ENCODE data around the gene INAFM2.

Gene INAFM2

GRCh38 chr15:40337597-40337996 is 14.1 kb downstream of the INAFM2 start:
- Histone ChIP-seq H3K9ac (ENCODE audit: low read length in 2 of 2) (peak overlapping the region; percentile 95 to 97), H3K27ac (ENCODE audit: low read length) (peak overlapping the region; percentile 99), H3K27me3 (ENCODE audit: control insufficient read depth in 1 of 2, insufficient read depth in 2 of 2, low read length in 2 of 2) (no peaks in the 10 kb centered on the region), H3K4me1 (ENCODE audit: control insufficient read depth, insufficient read depth, low read length) (peaks cover 95% of the 10 kb centered on the region), H3K9me3 (ENCODE audit: control insufficient read depth in 2 of 2, low read length in 2 of 2) (no peaks in the 10 kb centered on the region), H3K4me3 (ENCODE audit: low read length in 2 of 2) (peak overlapping the region; percentile 67 to 80), H3K36me3 (ENCODE audit: control insufficient read depth in 2 of 2, insufficient read depth in 2 of 2, low read length in 2 of 2) (peaks cover 9 to 12% of the 10 kb centered on the region in 2 donors)

DNA sequence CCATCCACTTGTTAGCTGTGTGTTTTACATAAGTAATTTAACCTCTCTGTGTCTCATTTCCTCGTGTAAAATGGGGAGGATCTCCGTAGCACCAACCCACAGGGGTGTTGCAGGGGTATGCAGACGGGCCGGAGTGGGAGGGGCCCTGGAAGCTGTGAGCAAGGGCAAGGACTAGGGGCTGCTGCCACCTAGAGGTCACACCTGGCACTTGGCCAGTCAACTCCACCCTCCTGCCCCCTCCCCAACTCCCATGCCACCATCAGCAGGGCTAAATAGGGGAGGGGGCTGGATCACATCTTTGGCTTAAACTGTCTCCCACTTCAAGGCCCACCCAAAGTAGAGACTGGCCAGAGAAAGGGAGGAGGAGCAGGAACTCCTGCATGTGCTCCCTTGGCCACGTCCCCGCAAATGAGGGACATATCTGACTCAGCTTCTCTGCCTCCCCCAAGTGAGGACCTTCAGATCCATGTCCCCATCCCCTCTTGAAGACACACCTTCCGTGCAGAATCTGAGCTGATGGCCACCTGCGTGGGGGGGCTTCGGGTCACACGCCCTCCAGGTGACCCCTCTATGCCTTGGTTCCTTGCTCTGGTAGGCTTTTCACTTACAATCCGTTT is 14.7 kb downstream of the INAFM2 start:
- Histone ChIP-seq H3K4me1 (ENCODE audit: control insufficient read depth, insufficient read depth, low read length) (peaks cover 95% of the 10 kb centered on the region), H3K4me3 (ENCODE audit: low read length in 2 of 2) (peak overlapping the region; percentile 67 to 80), H3K9ac (ENCODE audit: low read length in 2 of 2) (peak overlapping the region; percentile 95 to 97), H3K27me3 (ENCODE audit: control insufficient read depth in 1 of 2, insufficient read depth in 2 of 2, low read length in 2 of 2) (no peaks in the 10 kb centered on the region), H3K9me3 (ENCODE audit: control insufficient read depth in 2 of 2, low read length in 2 of 2) (no peaks in the 10 kb centered on the region), H3K27ac (ENCODE audit: low read length) (peak overlapping the region; percentile 99), H3K36me3 (ENCODE audit: control insufficient read depth in 2 of 2, insufficient read depth in 2 of 2, low read length in 2 of 2) (peaks cover 9 to 12% of the 10 kb centered on the region in 2 donors)

- no peaks in the 10 kb centered on the region for H3K9me3 ChIP-seq (ENCODE audit: control insufficient read depth in 2 of 2, low read length in 2 of 2)
- H3K4me3 ChIP-seq (ENCODE audit: low read length in 2 of 2): peak overlapping the region; percentile 67 to 80
- H3K27me3 ChIP-seq (ENCODE audit: control insufficient read depth in 1 of 2, insufficient read depth in 2 of 2, low read length in 2 of 2): no peaks in the 10 kb centered on the region
- H3K36me3 ChIP-seq (ENCODE audit: control insufficient read depth in 2 of 2, insufficient read depth in 2 of 2, low read length in 2 of 2): peaks cover 9 to 12% of the 10 kb centered on the region in 2 donors
- peak overlapping the region; percentile 99 for H3K27ac ChIP-seq (ENCODE audit: low read length)
- peaks cover 96% of the 10 kb centered on the region for H3K4me1 ChIP-seq (ENCODE audit: control insufficient read depth, insufficient read depth, low read length)
- peak overlapping the region; percentile 95 to 97 for H3K9ac ChIP-seq (ENCODE audit: low read length in 2 of 2)
Measured at GRCh38 chr15:40338921-40339620, 15.6 kb downstream of the INAFM2 start.

DNA sequence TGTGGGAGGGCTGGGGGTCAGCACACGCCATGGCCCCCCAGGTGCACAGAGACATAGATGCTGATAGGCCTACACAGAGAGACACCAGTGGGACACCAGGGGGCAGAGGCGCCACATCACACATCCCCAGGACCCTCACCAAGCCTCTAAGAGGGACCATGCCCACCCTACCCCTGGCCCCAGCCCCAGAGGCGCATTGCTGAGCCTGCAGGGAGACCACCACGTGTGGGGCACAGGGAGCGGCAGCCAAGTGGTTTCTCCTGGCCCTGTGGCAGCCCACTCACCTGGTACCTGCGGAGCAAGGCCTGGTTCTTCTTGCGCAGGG is 16.1 kb downstream of the INAFM2 start:
- H3K4me3 ChIP-seq (ENCODE audit: low read length in 2 of 2): peak overlapping the region; percentile 67 to 80
- H3K27ac ChIP-seq (ENCODE audit: low read length): peak overlapping the region; percentile 99
- H3K27me3 ChIP-seq (ENCODE audit: control insufficient read depth in 1 of 2, insufficient read depth in 2 of 2, low read length in 2 of 2): no peaks in the 10 kb centered on the region
- no peaks in the 10 kb centered on the region for H3K9me3 ChIP-seq (ENCODE audit: control insufficient read depth in 2 of 2, low read length in 2 of 2)
- H3K4me1 ChIP-seq (ENCODE audit: control insufficient read depth, insufficient read depth, low read length): peaks cover 96% of the 10 kb centered on the region
- H3K9ac ChIP-seq (ENCODE audit: low read length in 2 of 2): peak overlapping the region; percentile 95 to 97
- H3K36me3 ChIP-seq (ENCODE audit: control insufficient read depth in 2 of 2, insufficient read depth in 2 of 2, low read length in 2 of 2): peaks cover 9 to 12% of the 10 kb centered on the region in 2 donors

DNA sequence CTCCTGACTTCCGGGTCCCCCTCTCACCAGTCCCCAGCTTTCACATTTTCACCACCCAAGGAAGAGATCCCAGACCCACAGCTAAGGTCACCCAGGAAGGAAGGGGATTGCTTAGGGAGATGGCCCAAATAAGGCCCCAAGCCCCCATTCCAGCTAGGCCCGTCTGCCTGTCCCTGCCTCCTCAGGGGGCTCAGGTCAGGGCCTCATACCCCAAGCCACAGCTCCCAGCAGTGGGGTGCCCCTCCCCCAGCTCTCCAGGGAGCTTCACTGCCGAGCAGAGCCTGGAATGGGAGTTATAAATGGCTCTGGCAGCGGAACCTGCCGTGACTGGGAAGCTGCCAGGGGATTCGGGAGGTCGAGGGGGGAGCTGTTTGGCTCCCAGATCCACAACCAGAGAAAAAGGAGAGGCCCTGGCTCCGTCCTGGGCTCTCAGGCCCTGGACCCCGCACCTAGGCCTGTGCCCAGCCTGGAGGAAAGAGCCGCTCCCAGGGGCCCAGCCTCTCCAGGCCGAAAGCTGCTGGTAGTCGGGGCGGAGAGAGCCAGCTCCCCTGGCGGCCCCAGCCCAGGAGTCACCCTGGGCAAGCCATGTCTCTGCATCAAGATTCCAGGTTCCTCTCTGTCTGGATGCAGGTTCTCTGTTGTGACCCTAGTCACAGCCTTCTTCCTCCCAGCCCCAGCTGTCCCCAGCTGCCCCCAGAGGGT is 16.7 kb downstream of the INAFM2 start:
- H3K4me1 ChIP-seq (ENCODE audit: control insufficient read depth, insufficient read depth, low read length): peaks cover 94% of the 10 kb centered on the region
- H3K9ac ChIP-seq (ENCODE audit: low read length in 2 of 2): peak overlapping the region; percentile 95 to 97
- no peaks in the 10 kb centered on the region for H3K27me3 ChIP-seq (ENCODE audit: control insufficient read depth in 1 of 2, insufficient read depth in 2 of 2, low read length in 2 of 2)
- peak overlapping the region; percentile 67 to 80 for H3K4me3 ChIP-seq (ENCODE audit: low read length in 2 of 2)
- peak overlapping the region; percentile 99 for H3K27ac ChIP-seq (ENCODE audit: low read length)
- H3K9me3 ChIP-seq (ENCODE audit: control insufficient read depth in 2 of 2, low read length in 2 of 2): no peaks in the 10 kb centered on the region
- peaks cover 5 to 8% of the 10 kb centered on the region in 2 donors for H3K36me3 ChIP-seq (ENCODE audit: control insufficient read depth in 2 of 2, insufficient read depth in 2 of 2, low read length in 2 of 2)

DNA sequence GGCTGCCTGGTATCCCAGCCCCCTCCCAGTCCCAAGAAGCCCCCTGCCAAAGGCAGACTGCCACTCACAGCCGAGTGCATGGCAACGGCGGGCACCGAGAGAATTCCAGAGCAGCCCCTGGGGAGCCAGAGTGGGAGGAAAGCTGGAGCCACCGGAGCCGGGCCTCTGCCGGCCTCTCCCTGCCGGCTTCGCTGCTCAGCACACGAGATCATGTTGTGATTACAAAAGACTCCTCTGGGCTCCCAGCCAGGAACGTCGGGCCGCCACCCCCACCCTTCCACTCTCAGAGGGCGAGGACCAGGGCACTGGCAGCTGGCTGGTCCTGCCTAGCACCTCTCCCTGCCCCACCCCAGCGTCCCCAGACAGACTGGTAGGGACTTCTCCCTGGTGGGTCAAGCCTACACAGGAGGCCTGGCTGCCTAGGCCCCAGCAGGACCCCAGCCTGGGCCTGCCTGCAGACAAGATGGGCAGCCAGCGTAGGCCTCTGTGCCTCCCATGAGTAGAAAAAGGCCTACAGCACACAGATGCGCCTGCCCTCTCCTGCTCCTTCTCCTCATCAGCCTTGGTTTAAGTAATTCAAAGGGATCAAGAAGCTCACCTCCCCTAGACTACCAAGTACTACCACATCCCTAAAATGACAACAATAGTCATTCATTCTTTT is 17.4 kb downstream of the INAFM2 start, which contains the start of gene CCDC9B:
Gene CCDC9B (minus strand): TSS at position 200 of the 661 bp plus-strand sequence. CDS start 120 bp downstream, at position 80.
- H3K27ac ChIP-seq (ENCODE audit: low read length): peak within 1 kb of the TSS; percentile 99
- H3K4me1 ChIP-seq (ENCODE audit: control insufficient read depth, insufficient read depth, low read length): peaks cover 87% of the 10 kb centered on the region
- H3K36me3 ChIP-seq (ENCODE audit: control insufficient read depth in 2 of 2, insufficient read depth in 2 of 2, low read length in 2 of 2): peaks cover 3% of the 10 kb centered on the region in 2 donors
- H3K9me3 ChIP-seq (ENCODE audit: control insufficient read depth in 2 of 2, low read length in 2 of 2): no peaks in the 10 kb centered on the region
- peak within 1 kb of the TSS; percentile 67 to 80 for H3K4me3 ChIP-seq (ENCODE audit: low read length in 2 of 2)
- peak within 1 kb of the TSS; percentile 95 to 97 for H3K9ac ChIP-seq (ENCODE audit: low read length in 2 of 2)
- no peaks in the 10 kb centered on the region for H3K27me3 ChIP-seq (ENCODE audit: control insufficient read depth in 1 of 2, insufficient read depth in 2 of 2, low read length in 2 of 2)

- no peak overlapping the region for H3K4me3 ChIP-seq (ENCODE audit: low read length in 2 of 2)
- H3K27me3 ChIP-seq (ENCODE audit: control insufficient read depth in 1 of 2, insufficient read depth in 2 of 2, low read length in 2 of 2): no peaks in the 10 kb centered on the region
- H3K9ac ChIP-seq (ENCODE audit: low read length in 2 of 2): peak overlapping the region; percentile 26 to 47
Measured at GRCh38 chr15:40342416-40343320, 19.2 kb downstream of the INAFM2 start.

GRCh38 chr15:40343512-40343911 is 20.0 kb downstream of the INAFM2 start:
- no peaks in the 10 kb centered on the region for H3K36me3 ChIP-seq (ENCODE audit: control insufficient read depth in 2 of 2, insufficient read depth in 2 of 2, low read length in 2 of 2)
- no peak overlapping the region for H3K4me3 ChIP-seq (ENCODE audit: low read length in 2 of 2)
- H3K9me3 ChIP-seq (ENCODE audit: control insufficient read depth in 2 of 2, low read length in 2 of 2): no peaks in the 10 kb centered on the region
- H3K9ac ChIP-seq (ENCODE audit: low read length in 2 of 2): peak overlapping the region in 1 of 2 donors; percentile 26
- H3K4me1 ChIP-seq (ENCODE audit: control insufficient read depth, insufficient read depth, low read length): peaks cover 60% of the 10 kb centered on the region
- peak overlapping the region; percentile 80 for H3K27ac ChIP-seq (ENCODE audit: low read length)
- no peaks in the 10 kb centered on the region for H3K27me3 ChIP-seq (ENCODE audit: control insufficient read depth in 1 of 2, insufficient read depth in 2 of 2, low read length in 2 of 2)

More at GRCh38 chr15:40342416-40343320, 19.2 kb downstream of the INAFM2 start:
- H3K4me1 ChIP-seq (ENCODE audit: control insufficient read depth, insufficient read depth, low read length): peaks cover 69% of the 10 kb centered on the region
- no peaks in the 10 kb centered on the region for H3K36me3 ChIP-seq (ENCODE audit: control insufficient read depth in 2 of 2, insufficient read depth in 2 of 2, low read length in 2 of 2)
- H3K9me3 ChIP-seq (ENCODE audit: control insufficient read depth in 2 of 2, low read length in 2 of 2): no peaks in the 10 kb centered on the region
- peak overlapping the region; percentile 80 for H3K27ac ChIP-seq (ENCODE audit: low read length)

- H3K4me3 ChIP-seq (ENCODE audit: low read length in 2 of 2): no peak overlapping the region
- H3K9me3 ChIP-seq (ENCODE audit: control insufficient read depth in 2 of 2, low read length in 2 of 2): no peaks in the 10 kb centered on the region
- H3K27ac ChIP-seq (ENCODE audit: low read length): peak overlapping the region; percentile 80
- H3K4me1 ChIP-seq (ENCODE audit: control insufficient read depth, insufficient read depth, low read length): peaks cover 53% of the 10 kb centered on the region
- no peaks in the 10 kb centered on the region for H3K27me3 ChIP-seq (ENCODE audit: control insufficient read depth in 1 of 2, insufficient read depth in 2 of 2, low read length in 2 of 2)
- H3K9ac ChIP-seq (ENCODE audit: low read length in 2 of 2): no peak overlapping the region
- H3K36me3 ChIP-seq (ENCODE audit: control insufficient read depth in 2 of 2, insufficient read depth in 2 of 2, low read length in 2 of 2): no peaks in the 10 kb centered on the region
Measured at GRCh38 chr15:40344217-40344616, 20.7 kb downstream of the INAFM2 start.
